Cerebellar nuclear complex (tissue), 1 donor: Measurements from ENCODE around the gene GHDC.

Source experiments
- DNase-seq, 2 experiments: peaks; one replicate each; lab custom pipeline; 2025; lab: John Stamatoyannopoulos, UW

Gene GHDC

GRCh38 chr17:42182927-42183734 is 11.2 kb downstream of the GHDC start:
- no peak for DNase-seq

DNA sequence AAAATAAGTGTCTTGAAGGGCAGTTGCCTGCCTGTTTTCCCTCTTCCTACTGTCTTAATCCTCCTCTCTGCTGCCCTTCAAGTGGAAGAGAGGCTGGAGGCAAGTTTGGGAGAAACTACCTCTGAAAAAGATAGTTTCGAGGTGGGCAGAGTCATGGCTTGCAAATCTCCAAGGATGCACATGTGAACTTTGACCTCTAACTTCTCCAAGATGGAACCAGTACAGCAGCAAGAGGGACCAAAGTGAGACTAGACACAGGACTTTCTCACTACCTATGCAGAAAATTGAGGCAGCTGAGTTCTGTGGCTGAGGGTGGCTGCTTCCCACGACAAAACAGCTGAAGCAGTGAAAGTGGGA is 12.5 kb downstream of the GHDC start:
- no peak for DNase-seq

GRCh38 chr17:42180922-42181850 is 13.1 kb downstream of the GHDC start, which contains the start of gene KCNH4:
Gene KCNH4 (minus strand): TSS chr17:42181142. CDS start chr17:42180945, 197 bp downstream.
- no peak for DNase-seq

DNA sequence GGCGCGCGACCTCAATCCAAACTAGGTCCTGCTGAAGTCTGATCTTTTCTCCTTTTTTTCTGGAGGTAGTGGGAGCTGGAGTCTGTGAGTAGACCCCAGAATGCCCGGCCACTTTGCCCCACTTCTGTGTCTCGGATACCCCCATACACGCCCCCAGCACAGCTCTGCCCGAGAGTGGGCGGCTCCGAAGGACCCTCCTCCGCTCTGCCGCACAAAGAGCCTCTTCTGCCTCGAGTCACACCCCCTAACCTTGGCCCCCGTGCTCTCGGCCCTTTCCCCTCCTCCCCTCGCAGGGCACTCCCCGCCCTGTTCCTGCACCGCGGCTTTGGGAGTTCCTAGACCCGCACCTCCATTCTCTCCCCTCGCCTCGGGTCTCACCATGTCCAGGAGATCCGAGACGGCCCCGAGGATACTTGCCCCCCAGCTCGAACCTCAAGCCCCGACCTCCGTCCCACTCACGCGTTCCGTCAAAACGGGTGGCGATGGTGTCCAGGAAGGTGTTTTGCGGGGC is 13.8 kb downstream of the GHDC start:
- DNase-seq: no peak

DNA sequence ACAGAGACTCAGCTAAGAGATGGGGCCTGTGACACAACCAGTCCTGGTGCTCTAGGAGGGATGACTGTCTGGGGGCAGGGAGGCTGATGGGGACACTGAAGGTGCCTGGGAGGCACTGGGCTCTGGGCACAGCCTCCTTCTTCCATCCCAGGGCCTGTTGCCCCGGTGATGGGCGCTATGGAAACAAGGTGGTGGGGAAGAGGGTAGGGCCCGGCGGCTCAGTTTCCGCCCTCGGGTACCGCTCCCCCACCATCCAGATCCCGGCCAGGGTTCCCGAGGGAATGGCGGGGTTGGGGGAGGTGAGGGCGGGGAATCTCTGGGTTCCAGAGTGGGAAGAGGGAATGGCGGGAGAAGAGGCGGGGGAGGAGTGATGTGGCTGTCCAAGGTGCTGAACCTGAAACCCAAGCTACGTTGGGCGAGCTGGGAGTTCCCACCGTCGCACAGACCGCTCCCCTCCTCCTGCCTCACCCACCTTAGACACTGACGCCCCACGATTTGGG is 14.3 kb downstream of the GHDC start:
- no peak for DNase-seq

- DNase-seq: no peak
Observed at GRCh38 chr17:42179335-42179734, 15.0 kb downstream of the GHDC start.

GRCh38 chr17:42178817-42179216 is 15.5 kb downstream of the GHDC start:
- no peak for DNase-seq

DNA sequence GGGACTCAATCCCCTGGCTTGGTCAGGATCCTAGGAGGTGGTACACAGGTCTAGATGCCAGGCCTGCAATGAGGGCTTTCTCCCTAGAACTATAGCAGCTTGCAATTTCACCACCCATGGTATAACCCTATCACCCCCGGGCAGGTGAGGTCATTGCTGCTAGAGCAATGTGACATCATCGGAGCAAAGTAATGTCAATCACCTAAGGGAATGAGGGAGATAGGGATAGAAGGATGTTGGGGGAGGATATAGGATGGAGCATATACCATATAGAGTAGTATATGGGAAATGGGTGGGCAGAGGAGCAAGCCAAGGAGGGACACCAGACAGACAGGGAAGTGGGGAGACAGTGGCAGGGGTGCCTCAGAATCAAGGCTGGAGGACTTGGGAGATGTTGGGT is 16.6 kb downstream of the GHDC start:
- DNase-seq: no peak

- no peak for DNase-seq
Observed at GRCh38 chr17:42174126-42174783, 20.0 kb downstream of the GHDC start.

DNA sequence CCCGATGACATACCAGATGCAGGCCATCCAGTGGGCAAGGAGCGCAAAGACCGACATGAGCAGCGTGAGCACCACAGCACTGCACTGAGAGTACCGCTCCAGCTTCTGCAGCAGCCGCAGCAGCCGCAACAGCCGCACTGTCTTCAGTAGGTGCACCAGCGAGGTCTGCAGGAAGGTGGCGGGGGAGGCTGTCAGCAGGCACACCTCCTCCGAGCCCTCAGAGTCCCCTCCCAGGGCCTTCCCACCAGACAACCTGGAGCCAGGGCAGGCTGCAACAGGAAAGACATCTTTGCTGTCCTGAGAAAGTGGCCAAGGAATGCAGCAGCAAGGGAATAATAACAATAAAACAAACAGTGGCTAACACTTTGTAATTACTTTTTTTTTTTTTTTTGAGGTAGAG is 22.5 kb downstream of the GHDC start:
- DNase-seq: no peak

DNA sequence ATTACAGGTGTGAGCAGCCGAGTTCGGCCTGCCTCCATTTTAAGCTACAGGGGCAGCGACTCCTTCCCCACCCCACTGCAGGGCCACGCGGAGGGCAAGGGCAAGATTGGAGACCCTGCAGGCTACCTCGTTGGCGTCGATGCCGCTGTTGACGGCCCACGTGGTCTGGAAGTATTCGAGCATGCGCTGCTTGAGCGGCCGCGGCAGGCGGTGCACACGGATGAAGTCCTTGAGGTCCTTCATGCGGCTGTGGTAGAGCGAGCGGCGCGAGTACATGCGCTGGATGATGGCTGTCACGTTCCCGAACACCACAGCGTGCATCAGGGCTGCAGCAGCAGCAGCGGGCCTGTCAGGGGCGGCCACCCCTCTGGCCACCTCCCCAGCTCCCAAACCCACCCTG is 24.9 kb downstream of the GHDC start:
- DNase-seq: no peak

- no peak for DNase-seq
Observed at GRCh38 chr17:42167807-42168206, 26.5 kb downstream of the GHDC start.

DNA sequence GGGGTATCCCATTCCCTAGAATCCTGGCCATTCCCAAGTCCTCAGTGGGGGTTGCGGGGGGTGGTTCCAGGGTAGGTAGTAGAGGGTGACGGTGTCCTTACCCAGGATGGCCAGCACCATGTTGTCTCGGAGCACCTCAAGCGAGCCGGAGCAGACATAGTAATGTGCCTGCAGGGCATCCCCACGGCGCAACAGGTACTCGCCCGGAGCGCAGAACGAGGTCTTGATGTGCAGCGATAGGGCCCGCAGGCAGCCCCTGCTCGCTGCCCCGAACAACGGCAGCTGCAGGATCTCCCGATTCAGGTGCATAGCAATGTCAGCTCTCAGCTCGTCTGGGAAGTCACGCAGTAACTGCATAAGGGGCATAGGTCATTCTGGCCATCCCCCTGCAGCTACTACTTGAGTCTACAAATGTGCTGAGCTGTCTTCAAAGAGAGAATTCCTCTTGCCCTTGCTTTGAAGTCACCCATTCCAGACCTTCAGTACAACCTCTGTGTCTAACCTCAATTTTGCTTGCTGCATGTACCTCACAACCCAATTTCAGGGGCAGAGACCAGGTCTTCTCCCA is 28.0 kb downstream of the GHDC start:
- DNase-seq: no peak

GRCh38 chr17:42165751-42166150 is 28.5 kb downstream of the GHDC start:
- DNase-seq: no peak

DNA sequence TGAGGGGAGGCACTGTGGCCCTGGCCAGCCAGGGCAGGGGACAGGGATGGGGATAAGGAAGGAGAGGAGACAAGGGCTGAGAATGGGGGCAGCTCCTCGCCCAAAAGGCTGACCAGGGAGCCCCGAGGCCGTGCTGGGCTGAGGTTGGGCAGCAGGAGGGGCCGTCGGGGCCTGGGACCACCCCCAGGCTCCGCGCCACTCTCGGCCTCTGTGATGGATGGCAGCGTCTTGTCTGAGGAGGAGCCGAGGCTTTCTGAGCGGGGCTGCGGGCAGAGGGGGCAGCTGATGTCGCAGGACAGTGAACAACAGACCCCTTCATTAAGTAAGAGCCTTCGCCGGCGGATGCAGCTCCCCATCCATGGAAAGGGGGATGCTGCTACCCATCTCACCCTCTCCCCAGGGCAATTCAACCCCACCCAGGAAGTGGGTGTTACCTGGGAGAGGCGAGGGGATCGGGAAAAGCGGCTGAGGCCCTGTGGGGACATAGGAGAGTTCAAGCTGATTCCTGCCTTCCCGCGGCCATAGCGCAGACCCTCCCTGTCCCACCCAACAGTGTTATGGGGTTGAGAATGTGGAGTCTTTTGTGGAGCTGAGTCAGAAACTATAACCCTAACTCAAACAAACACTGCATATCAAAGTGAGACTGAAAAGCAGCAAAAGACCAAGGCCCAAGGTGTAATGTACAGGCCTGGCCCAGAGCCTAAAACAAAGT is 30.4 kb downstream of the GHDC start:
- no peak for DNase-seq

DNA sequence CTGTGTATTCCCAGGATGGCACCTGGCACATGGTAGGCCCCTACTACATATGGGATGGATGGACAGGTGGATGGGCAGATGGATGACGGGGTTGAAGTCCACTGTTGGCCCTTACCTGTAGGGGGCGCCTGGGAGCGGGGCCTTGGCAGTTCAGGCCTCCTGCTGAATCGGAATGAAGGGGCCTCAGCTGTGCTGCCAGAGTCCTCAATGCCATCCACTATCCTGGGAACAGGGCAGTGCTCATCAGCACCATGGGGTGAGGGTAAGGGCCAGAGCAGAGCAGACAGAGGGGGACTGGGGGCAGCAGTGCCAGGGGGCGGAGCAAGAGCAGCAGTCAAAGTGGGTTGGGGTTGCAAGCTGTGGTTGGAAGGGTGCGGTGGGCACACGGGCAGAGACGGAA is 31.2 kb downstream of the GHDC start:
- DNase-seq: no peak

DNA sequence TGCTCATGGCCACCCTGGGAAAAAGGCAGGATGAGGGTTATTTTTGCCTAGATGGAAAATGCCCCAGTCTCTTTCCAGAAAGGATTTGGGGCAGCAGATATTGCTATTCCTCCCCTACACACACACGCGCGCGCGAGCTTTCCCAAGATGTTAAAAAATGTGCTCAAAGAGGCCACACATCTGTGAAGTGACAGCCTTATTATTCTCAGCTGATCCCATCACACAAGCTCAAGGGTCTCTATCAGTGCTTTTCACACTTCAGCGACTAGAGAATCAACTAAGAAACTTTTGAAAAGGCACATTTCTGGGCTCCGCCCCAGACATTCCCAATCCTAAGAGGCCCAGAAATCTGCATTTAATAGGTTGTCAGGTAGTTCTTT is 33.8 kb downstream of the GHDC start:
- no peak for DNase-seq

GRCh38 chr17:42159796-42160530 is 34.3 kb downstream of the GHDC start:
- no peak for DNase-seq

- no peak for DNase-seq
Observed at GRCh38 chr17:42155614-42156045, 38.7 kb downstream of the GHDC start.
